Loucy (cell line): ENCODE data around the gene MCF2L.

Source experiments
- H2AFZ ChIP-seq: fragments of 200-600 bp; sonication (generic); 2 replicates; pipeline ENCODE4 v1.6.0; 2016; ENCODE audit warnings: antibody characterized with exemption, mild to moderate bottlenecking, low read length, moderate library complexity
- H3F3A ChIP-seq: fragments of 200-600 bp; 2 replicates; pipeline ENCODE4 v1.6.0; 2016; ENCODE audit warnings: antibody characterized with exemption, low read depth, mild to moderate bottlenecking
- H3K27me3 ChIP-seq: fragments of 200-600 bp; sonication (generic); 2 replicates; pipeline ENCODE4 v1.6.1; 2014; ENCODE audit warnings: low read length, mild to moderate bottlenecking; ENCODE audit not compliant: insufficient read depth, poor library complexity, severe bottlenecking
- H3K36me3 ChIP-seq: fragments of 200-600 bp; sonication (generic); 2 replicates; pipeline ENCODE4 v1.6.1; 2016; ENCODE audit warnings: low read length; ENCODE audit not compliant: insufficient read depth
- H3K4me1 ChIP-seq: fragments of 200-600 bp; sonication (generic); 2 replicates; pipeline ENCODE4 v1.5.1; 2014; ENCODE audit warnings: low read length, mild to moderate bottlenecking; ENCODE audit not compliant: insufficient read depth, poor library complexity, severe bottlenecking
- H3K4me2 ChIP-seq: fragments of 200-600 bp; sonication (generic); 2 replicates; pipeline ENCODE4 v1.6.0; 2014; ENCODE audit warnings: antibody characterized with exemption, low read length, low read depth, mild to moderate bottlenecking; ENCODE audit not compliant: poor library complexity, severe bottlenecking
- H3K4me3 ChIP-seq: fragments of 200-600 bp; sonication (generic); 2 replicates; pipeline ENCODE4 v1.5.1; 2014; ENCODE audit warnings: low read length, mild to moderate bottlenecking, mixed read lengths; ENCODE audit not compliant: poor library complexity, severe bottlenecking
- H3K79me2 ChIP-seq: fragments of 200-600 bp; sonication (generic); 2 replicates; pipeline ENCODE4 v1.6.1; 2014; ENCODE audit warnings: low read length; ENCODE audit not compliant: insufficient read depth
- H3K9ac ChIP-seq: fragments of 200-600 bp; sonication (generic); 2 replicates; pipeline ENCODE4 v1.6.0; 2014; ENCODE audit warnings: mild to moderate bottlenecking, low read depth, low read length, moderate library complexity; ENCODE audit not compliant: poor library complexity, severe bottlenecking
- H3K9me2 ChIP-seq: fragments of 200-600 bp; sonication (generic); replicated peaks from 2 replicates; pipeline ENCODE4 v1.6.1; 2016; ENCODE audit warnings: low read depth, low read length, mixed read lengths
- H3K9me3 ChIP-seq: fragments of 200-600 bp; sonication (generic); 2 replicates; pipeline ENCODE4 v1.6.1; 2014; ENCODE audit warnings: mild to moderate bottlenecking, antibody characterized with exemption, low read length, low read depth; ENCODE audit not compliant: insufficient read depth
- H4K20me1 ChIP-seq: fragments of 200-600 bp; sonication (generic); 2 replicates; pipeline ENCODE4 v1.6.0; 2014; ENCODE audit warnings: antibody characterized with exemption, low read length, mild to moderate bottlenecking; ENCODE audit not compliant: insufficient read depth, poor library complexity, severe bottlenecking
- EZH2phosphoT487 ChIP-seq: fragments of 200-600 bp; IDR thresholded peaks from 2 replicates; pipeline ENCODE4 v1.6.1; 2018; ENCODE audit warnings: antibody characterized with exemption, mild to moderate bottlenecking, moderate library complexity, borderline replicate concordance
- TF ChIP-seq, protein P1 (sequence below): fragments of 200-600 bp; sonication (generic); conservative IDR thresholded peaks from 2 replicates; pipeline ENCODE4 v1.5.1; 2014; ENCODE audit warnings: mild to moderate bottlenecking, antibody characterized with exemption, low read length

MCF2L gene

DNA sequence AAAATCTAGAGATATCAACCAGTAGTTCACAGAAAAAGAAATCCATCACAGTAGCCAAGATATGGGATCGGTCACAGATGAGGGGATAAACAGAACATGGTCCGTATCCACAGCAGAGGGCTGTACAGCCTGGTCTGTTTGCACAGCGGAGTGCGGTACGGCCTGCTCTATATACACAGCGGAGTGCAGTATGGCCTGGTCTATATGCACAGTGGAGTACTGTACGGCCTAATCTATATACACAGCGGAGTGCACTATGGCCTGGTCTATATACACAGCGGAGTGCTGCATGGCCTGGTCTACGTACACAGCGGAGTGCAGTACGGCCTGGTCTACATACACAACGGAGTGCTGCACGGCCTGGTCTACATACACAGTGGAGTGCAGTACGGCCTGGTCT lies 43.0 kb upstream of the MCF2L start:
- H3K9me2 ChIP-seq: no peaks in the 10 kb centered on the region
- no peaks in the 10 kb centered on the region for H3K9me3 ChIP-seq
- H3K4me1 ChIP-seq: no peaks in the 10 kb centered on the region
- no peaks in the 10 kb centered on the region for H3K27me3 ChIP-seq
- H3K79me2 ChIP-seq: no peaks in the 10 kb centered on the region
- no peaks in the 10 kb centered on the region for H4K20me1 ChIP-seq
- no peaks in the 10 kb centered on the region for H3F3A ChIP-seq
- H2AFZ ChIP-seq: no peak overlapping the region
- H3K9ac ChIP-seq: no peak overlapping the region
- no peaks in the 10 kb centered on the region for H3K36me3 ChIP-seq
- no peak for TF ChIP-seq EZH2phosphoT487
- TF ChIP-seq, protein P1, sequence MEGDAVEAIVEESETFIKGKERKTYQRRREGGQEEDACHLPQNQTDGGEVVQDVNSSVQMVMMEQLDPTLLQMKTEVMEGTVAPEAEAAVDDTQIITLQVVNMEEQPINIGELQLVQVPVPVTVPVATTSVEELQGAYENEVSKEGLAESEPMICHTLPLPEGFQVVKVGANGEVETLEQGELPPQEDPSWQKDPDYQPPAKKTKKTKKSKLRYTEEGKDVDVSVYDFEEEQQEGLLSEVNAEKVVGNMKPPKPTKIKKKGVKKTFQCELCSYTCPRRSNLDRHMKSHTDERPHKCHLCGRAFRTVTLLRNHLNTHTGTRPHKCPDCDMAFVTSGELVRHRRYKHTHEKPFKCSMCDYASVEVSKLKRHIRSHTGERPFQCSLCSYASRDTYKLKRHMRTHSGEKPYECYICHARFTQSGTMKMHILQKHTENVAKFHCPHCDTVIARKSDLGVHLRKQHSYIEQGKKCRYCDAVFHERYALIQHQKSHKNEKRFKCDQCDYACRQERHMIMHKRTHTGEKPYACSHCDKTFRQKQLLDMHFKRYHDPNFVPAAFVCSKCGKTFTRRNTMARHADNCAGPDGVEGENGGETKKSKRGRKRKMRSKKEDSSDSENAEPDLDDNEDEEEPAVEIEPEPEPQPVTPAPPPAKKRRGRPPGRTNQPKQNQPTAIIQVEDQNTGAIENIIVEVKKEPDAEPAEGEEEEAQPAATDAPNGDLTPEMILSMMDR: no peak
- H3K4me3 ChIP-seq: no peak overlapping the region
- no peak overlapping the region for H3K4me2 ChIP-seq

DNA sequence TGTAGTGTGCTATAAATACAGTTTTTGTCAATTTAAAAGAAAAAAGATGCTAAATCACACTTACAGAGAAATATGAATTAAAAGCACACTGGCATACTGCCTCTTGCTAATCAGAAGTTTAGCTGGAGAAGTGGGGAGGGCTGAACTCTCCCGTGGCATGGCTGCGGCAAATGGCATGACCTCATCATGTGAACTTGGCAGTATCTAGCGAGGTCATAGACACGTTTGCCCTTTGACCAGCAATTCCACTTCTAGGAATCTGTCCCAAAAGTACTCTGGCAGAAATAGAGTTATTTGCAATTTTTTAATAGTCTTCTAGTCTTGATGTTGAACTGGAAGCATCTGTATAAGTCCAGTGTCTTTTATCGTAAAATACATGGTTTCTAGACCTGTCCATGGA lies 42.0 kb upstream of the MCF2L start:
- Histone ChIP-seq H2AFZ (no peak overlapping the region), H3K9ac (no peak overlapping the region), H3K36me3 (no peaks in the 10 kb centered on the region), H3K9me3 (no peaks in the 10 kb centered on the region), H3K4me2 (no peak overlapping the region), H4K20me1 (no peaks in the 10 kb centered on the region), H3K4me1 (no peaks in the 10 kb centered on the region), H3F3A (no peaks in the 10 kb centered on the region), H3K4me3 (no peak overlapping the region), H3K79me2 (no peaks in the 10 kb centered on the region), H3K9me2 (no peaks in the 10 kb centered on the region), H3K27me3 (no peaks in the 10 kb centered on the region)
- TF ChIP-seq EZH2phosphoT487: no peak
- TF ChIP-seq, protein P1: no peak

GRCh38 chr13:112928020-112928971 lies 40.7 kb upstream of the MCF2L start:
- no peaks in the 10 kb centered on the region for H3K4me1 ChIP-seq
- H3K79me2 ChIP-seq: no peaks in the 10 kb centered on the region
- H2AFZ ChIP-seq: no peak overlapping the region
- H4K20me1 ChIP-seq: no peaks in the 10 kb centered on the region
- H3K36me3 ChIP-seq: no peaks in the 10 kb centered on the region
- no peak overlapping the region for H3K9ac ChIP-seq
- H3K27me3 ChIP-seq: no peaks in the 10 kb centered on the region
- H3K4me3 ChIP-seq: no peak overlapping the region
- no peak overlapping the region for H3K4me2 ChIP-seq
- H3K9me3 ChIP-seq: no peaks in the 10 kb centered on the region
- H3K9me2 ChIP-seq: no peaks in the 10 kb centered on the region
- no peaks in the 10 kb centered on the region for H3F3A ChIP-seq
- TF ChIP-seq, protein P1: no peak
- TF ChIP-seq EZH2phosphoT487: no peak
